Breast epithelium (tissue), 4 donors: ENCODE data around the gene MICAL3. TPM values are rescaled to one million over a fixed set of nuclear protein-coding genes. Genes with fewer than 3 reads are reported as not detected.

Experiments
- DNase-seq, 2 donors: peaks; one replicate each; pipeline ENCODE4 v3.0.0-alpha.2; 2019; ENCODE audit warnings: low spot score in 2 of 2
- H3K27ac ChIP-seq, 2 donors: fragments of 200-600 bp; sonication (generic) in 1 of 2; one replicate each; pipeline ENCODE4 v1.5.1; 2016 to 2019; ENCODE audit warnings: mild to moderate bottlenecking in 1 of 2
- H3K27me3 ChIP-seq, 2 donors: fragments of 200-600 bp; sonication (generic) in 1 of 2; one replicate each; pipeline versions ENCODE4 v1.5.1 to v1.6.0; 2017 to 2019; ENCODE audit warnings: control low read depth in 1 of 2, mild to moderate bottlenecking in 1 of 2
- H3K36me3 ChIP-seq: fragments of 200-600 bp; one replicate; pipeline ENCODE4 v1.5.1; 2019
- H3K4me1 ChIP-seq, 2 donors: fragments of 200-600 bp; sonication (generic); one replicate each; pipeline ENCODE4 v1.5.1; 2016 to 2019; ENCODE audit warnings: control low read depth in 1 of 2
- H3K4me3 ChIP-seq, 3 donors: fragments of 200-600 bp; sonication (generic); 1 replicate in 2 of 3; 2 replicates in 1 of 3; pipeline ENCODE4 v1.5.1; 2016 to 2019; ENCODE audit warnings: mild to moderate bottlenecking in 3 of 3, moderate library complexity in 2 of 3
- H3K9me3 ChIP-seq, 2 donors: fragments of 200-600 bp; sonication (generic) in 1 of 2; one replicate each; pipeline ENCODE4 v1.5.1; 2016 to 2019; ENCODE audit warnings: control low read depth in 1 of 2
- CTCF ChIP-seq, 3 donors: fragments of 450-650 bp; IDR thresholded peaks; one replicate each; pipeline ENCODE4 v1.5.1; 2016 to 2017; ENCODE audit warnings: antibody characterized with exemption in 3 of 3, mild to moderate bottlenecking in 3 of 3, moderate library complexity in 3 of 3
- POLR2A ChIP-seq: fragments of 450-650 bp; IDR thresholded peaks from one replicate; pipeline ENCODE4 v1.6.1; 2016; ENCODE audit warnings: antibody characterized with exemption, mild to moderate bottlenecking, moderate library complexity
- POLR2AphosphoS5 ChIP-seq, 3 donors: sonication (generic); formaldehyde crosslinking; IDR thresholded peaks; one replicate each; pipeline ENCODE4 v1.6.1; 2017; ENCODE audit warnings: antibody characterized with exemption in 3 of 3
- intact Hi-C: fragments of 100-400 bp; cut with DNase I; formaldehyde crosslinking; loops from one replicate; pipeline ENCODE4 v1.15.1; 2023; ENCODE audit warnings: low total_unique reads
- total RNA-seq, 3 donors: library from RNA; depleted of rRNA; stranded (reverse); fragments of >200 nt; gene quantifications; one replicate each; pipeline ENCODE4 v1.1.0, GENCODE V29; 2016

Gene MICAL3
- total RNA-seq, 3 donors from 2014 or later = 19.5 to 42.3 (median 34.8) TPM

DNA sequence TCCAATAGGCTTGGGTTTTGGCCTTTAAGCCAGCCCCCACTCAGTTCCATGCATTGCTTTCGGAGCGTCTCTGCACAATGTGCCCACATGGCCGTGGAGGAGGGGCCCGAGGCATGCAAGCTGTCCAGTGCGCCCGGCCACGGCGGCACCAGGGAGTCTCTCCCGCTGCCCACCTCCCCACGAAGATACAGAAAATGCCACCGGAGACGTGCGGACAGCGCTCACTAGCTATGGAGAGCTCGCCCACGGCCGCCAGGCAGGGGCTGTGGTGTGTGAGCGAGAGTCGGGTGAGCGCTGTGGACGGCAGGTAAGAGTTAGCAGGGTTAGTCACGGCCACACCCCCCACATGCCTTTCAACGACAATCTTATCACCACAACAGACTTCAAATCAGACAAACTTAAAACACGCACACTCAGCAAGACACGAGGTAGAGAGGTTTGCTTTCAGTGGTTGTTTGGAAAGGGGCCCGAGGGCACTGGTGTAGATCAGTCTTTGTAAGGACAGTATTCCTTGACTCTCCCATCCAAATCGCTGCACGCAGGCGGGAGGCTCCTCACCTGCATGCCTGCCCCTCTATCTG lies 231.4 kb downstream of the MICAL3 start:
- Histone ChIP-seq H3K4me3 (no peak overlapping the region), H3K27ac (no peak overlapping the region), H3K27me3 (no peaks in the 10 kb centered on the region), H3K36me3 (no peaks in the 10 kb centered on the region), H3K9me3 (no peaks in the 10 kb centered on the region), H3K4me1 (no peaks in the 10 kb centered on the region)
- DNase-seq = no peak
- intact Hi-C loops = no loop called here
- TF ChIP-seq CTCF (IDR thresholded peaks at IDR 0.05) (no peak), POLR2AphosphoS5 (IDR thresholded peaks at IDR 0.05) (no peak), POLR2A (no peak)

- no peaks in the 10 kb centered on the region for H3K36me3 ChIP-seq
Observed at GRCh38 chr22:17792299-17792698, 232.1 kb downstream of the MICAL3 start.

DNA sequence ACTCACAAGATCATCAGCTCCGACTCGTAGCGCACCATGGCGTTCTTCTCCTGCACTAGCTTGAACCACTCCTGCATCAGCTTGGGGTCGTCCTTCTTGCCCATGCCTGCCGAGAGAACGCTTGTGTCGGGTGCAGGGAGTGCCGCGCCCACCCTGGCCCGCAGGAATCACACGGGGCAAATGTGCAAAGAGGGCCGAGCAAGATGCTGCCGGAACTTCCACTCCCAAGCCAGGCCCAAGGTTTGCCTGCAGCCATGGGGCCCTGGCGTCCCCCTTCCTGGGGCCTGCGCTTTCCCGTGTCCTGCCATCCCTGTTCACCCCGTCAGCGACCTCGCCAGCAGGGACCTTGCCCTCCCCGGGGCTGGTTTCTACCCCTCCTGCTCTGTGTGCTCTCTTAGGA lies 233.2 kb downstream of the MICAL3 start:
- peaks cover 0 to 9% of the 10 kb centered on the region in 2 donors for H3K4me1 ChIP-seq
- TF ChIP-seq CTCF (IDR thresholded peaks at IDR 0.05) (no peak), POLR2A (no peak), POLR2AphosphoS5 (IDR thresholded peaks at IDR 0.05) (no peak)
- no peak for DNase-seq
- no peaks in the 10 kb centered on the region for H3K9me3 ChIP-seq
- intact Hi-C loops = no loop called here
- no peak overlapping the region for H3K27ac ChIP-seq
- no peaks in the 10 kb centered on the region for H3K27me3 ChIP-seq
- no peak overlapping the region for H3K4me3 ChIP-seq
- H3K36me3 ChIP-seq = no peaks in the 10 kb centered on the region

More at GRCh38 chr22:17792299-17792698, 232.1 kb downstream of the MICAL3 start:
- TF ChIP-seq POLR2AphosphoS5 (IDR thresholded peaks at IDR 0.05) = no peak
- no peak for TF ChIP-seq CTCF (IDR thresholded peaks at IDR 0.05)
- TF ChIP-seq POLR2A = no peak
- peaks cover 0 to under 1% of the 10 kb centered on the region in 2 donors for H3K4me1 ChIP-seq
- H3K4me3 ChIP-seq = no peak overlapping the region
- no peaks in the 10 kb centered on the region for H3K9me3 ChIP-seq
- DNase-seq = no peak
- no peaks in the 10 kb centered on the region for H3K27me3 ChIP-seq
- intact Hi-C loops = no loop called here
- H3K27ac ChIP-seq = no peak overlapping the region

- no peak for DNase-seq
- Histone ChIP-seq H3K27me3 (no peaks in the 10 kb centered on the region), H3K27ac (no peak overlapping the region), H3K9me3 (no peaks in the 10 kb centered on the region), H3K4me3 (no peak overlapping the region), H3K36me3 (no peaks in the 10 kb centered on the region), H3K4me1 (peaks cover 0 to 9% of the 10 kb centered on the region in 2 donors)
- intact Hi-C loops = no loop called here
- no peak for TF ChIP-seq POLR2AphosphoS5 (IDR thresholded peaks at IDR 0.05)
Observed at GRCh38 chr22:17789379-17790200, 234.8 kb downstream of the MICAL3 start.

- no peak overlapping the region for H3K4me3 ChIP-seq
- H3K9me3 ChIP-seq = no peaks in the 10 kb centered on the region
- H3K36me3 ChIP-seq = no peaks in the 10 kb centered on the region
- no peak for DNase-seq
- TF ChIP-seq POLR2AphosphoS5 (IDR thresholded peaks at IDR 0.05) = no peak
- no peak for TF ChIP-seq CTCF (IDR thresholded peaks at IDR 0.05)
- no peak for TF ChIP-seq POLR2A
- H3K4me1 ChIP-seq = peaks cover 0 to 9% of the 10 kb centered on the region in 2 donors
- no peak overlapping the region for H3K27ac ChIP-seq
- intact Hi-C loops = no loop called here
- no peaks in the 10 kb centered on the region for H3K27me3 ChIP-seq
Observed at GRCh38 chr22:17788528-17789378, 235.6 kb downstream of the MICAL3 start.
